Measurements from ENCODE around the gene EFEMP1. TPM values are rescaled to one million over a fixed set of nuclear protein-coding genes. Genes with fewer than 3 reads are reported as not detected.

Gene EFEMP1
- total and polyA plus RNA-seq, 10 of the 15 experiments (the other 5 are each of a cell fraction or from before 2014, with no cell fraction given), result 0.27 to 1.2 (median 0.35) TPM; not detected in 6

DNA sequence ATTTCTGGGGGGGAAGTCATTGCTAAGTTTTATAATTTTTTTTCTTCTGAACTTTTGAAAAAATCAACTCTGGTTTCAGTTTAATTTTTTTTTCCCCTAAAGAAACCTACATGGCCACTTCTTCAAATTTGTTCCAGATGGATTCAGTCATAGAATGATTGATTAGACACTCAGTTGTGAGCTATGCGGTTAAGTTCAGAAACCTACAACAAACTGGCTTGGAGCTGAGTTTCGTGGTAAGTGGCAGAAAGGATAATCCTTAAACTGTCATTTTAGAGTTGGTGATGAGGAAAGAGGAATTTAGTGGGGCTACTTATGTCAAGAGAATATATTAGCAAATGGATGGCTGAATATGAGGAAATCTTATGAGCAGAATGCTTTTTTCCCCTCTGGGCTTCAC is 23.7 kb downstream of the EFEMP1 start (continued):
- TF ChIP-seq, protein P1, sequence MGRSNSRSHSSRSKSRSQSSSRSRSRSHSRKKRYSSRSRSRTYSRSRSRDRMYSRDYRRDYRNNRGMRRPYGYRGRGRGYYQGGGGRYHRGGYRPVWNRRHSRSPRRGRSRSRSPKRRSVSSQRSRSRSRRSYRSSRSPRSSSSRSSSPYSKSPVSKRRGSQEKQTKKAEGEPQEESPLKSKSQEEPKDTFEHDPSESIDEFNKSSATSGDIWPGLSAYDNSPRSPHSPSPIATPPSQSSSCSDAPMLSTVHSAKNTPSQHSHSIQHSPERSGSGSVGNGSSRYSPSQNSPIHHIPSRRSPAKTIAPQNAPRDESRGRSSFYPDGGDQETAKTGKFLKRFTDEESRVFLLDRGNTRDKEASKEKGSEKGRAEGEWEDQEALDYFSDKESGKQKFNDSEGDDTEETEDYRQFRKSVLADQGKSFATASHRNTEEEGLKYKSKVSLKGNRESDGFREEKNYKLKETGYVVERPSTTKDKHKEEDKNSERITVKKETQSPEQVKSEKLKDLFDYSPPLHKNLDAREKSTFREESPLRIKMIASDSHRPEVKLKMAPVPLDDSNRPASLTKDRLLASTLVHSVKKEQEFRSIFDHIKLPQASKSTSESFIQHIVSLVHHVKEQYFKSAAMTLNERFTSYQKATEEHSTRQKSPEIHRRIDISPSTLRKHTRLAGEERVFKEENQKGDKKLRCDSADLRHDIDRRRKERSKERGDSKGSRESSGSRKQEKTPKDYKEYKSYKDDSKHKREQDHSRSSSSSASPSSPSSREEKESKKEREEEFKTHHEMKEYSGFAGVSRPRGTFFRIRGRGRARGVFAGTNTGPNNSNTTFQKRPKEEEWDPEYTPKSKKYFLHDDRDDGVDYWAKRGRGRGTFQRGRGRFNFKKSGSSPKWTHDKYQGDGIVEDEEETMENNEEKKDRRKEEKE (IDR thresholded peaks at IDR 0.05), result no peak

DNA sequence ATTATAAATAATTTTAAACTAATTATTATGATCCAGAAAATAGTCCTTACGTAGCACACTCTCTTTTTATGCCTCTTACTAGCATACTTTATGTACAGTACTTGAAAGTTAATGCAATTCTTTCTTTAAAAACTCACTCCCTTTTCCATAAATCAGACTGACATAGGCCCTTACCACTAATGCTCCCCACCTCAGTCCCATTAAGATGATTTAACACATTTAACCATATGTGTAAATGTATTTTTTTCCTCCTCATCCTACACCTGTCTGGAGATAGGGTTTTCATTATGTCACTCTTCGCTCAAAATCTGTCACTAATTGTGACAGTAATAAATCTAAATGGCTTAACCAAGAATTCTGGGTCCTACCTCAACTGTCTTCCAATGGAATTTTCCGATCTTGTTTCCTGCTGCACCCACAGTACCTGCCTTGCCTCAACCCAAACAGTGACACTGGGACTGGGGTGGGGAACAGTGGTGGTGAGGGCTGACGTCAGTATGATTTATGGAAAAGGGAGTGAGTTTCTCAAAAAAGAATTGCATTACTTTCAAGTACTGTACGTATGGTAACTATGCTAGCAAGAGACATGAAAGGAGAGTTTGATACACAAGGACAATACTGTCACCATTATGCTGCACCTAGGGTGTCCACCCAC is 25.1 kb downstream of the EFEMP1 start:
- Histone ChIP-seq H3K4me2 (ENCODE audit: control insufficient read depth, insufficient read depth) (no peak overlapping the region), H3K9me3 (replicated peaks; ENCODE audit: control insufficient read depth, insufficient read depth, low read length) (no peaks in the 10 kb centered on the region), H3K27ac (ENCODE audit: control insufficient read depth, insufficient read depth) (no peak overlapping the region), H3K79me2 (ENCODE audit: control insufficient read depth, insufficient read depth, low read length) (no peaks in the 10 kb centered on the region), H3K4me1 (ENCODE audit: control insufficient read depth, insufficient read depth, low read length) (no peaks in the 10 kb centered on the region), H3K4me3 (no peak overlapping the region), H2AFZ (ENCODE audit: control insufficient read depth, low read depth, low read length) (no peak overlapping the region), H3K9ac (ENCODE audit: control insufficient read depth, insufficient read depth, low read length) (no peak overlapping the region), H3K36me3 (ENCODE audit: control insufficient read depth in 2 of 2, insufficient read depth in 2 of 2, low read length in 1 of 2) (no peaks in the 10 kb centered on the region), H3K27me3 (replicated peaks in 1 of 2; ENCODE audit: control insufficient read depth in 2 of 2, insufficient read depth in 2 of 2, low read length in 1 of 2) (no peaks in the 10 kb centered on the region), H4K20me1 (ENCODE audit: control insufficient read depth, insufficient read depth) (no peaks in the 10 kb centered on the region)
- CTCF ChIA-PET, result no interaction called here
- DNase-seq (ENCODE audit: low read depth, low spot score) (no peak), FAIRE-seq (no peak), ATAC-seq (no peak)
- no TSS peak for BruUV-seq (replicated peaks)
- 37% methylated on average over 5 of the region's 5 CpGs for WGBS (ENCODE audit: insufficient coverage, insufficient replicate concordance, low lambda C conversion rate, missing lambda C conversion rate)
- intact Hi-C loops (cut with micrococcal nuclease; ENCODE audit: unreplicated experiment) (no loop called here), in situ Hi-C loops (cut with MboI) (no loop called here)
- POLR2A ChIA-PET, result no interaction called here
- SMC1A ChIA-PET (ENCODE audit: uncharacterized antibody, unreplicated experiment), result no interaction called here
- RAD21 ChIA-PET (ENCODE audit: unreplicated experiment), result no interaction called here
- TF ChIP-seq, protein P2, sequence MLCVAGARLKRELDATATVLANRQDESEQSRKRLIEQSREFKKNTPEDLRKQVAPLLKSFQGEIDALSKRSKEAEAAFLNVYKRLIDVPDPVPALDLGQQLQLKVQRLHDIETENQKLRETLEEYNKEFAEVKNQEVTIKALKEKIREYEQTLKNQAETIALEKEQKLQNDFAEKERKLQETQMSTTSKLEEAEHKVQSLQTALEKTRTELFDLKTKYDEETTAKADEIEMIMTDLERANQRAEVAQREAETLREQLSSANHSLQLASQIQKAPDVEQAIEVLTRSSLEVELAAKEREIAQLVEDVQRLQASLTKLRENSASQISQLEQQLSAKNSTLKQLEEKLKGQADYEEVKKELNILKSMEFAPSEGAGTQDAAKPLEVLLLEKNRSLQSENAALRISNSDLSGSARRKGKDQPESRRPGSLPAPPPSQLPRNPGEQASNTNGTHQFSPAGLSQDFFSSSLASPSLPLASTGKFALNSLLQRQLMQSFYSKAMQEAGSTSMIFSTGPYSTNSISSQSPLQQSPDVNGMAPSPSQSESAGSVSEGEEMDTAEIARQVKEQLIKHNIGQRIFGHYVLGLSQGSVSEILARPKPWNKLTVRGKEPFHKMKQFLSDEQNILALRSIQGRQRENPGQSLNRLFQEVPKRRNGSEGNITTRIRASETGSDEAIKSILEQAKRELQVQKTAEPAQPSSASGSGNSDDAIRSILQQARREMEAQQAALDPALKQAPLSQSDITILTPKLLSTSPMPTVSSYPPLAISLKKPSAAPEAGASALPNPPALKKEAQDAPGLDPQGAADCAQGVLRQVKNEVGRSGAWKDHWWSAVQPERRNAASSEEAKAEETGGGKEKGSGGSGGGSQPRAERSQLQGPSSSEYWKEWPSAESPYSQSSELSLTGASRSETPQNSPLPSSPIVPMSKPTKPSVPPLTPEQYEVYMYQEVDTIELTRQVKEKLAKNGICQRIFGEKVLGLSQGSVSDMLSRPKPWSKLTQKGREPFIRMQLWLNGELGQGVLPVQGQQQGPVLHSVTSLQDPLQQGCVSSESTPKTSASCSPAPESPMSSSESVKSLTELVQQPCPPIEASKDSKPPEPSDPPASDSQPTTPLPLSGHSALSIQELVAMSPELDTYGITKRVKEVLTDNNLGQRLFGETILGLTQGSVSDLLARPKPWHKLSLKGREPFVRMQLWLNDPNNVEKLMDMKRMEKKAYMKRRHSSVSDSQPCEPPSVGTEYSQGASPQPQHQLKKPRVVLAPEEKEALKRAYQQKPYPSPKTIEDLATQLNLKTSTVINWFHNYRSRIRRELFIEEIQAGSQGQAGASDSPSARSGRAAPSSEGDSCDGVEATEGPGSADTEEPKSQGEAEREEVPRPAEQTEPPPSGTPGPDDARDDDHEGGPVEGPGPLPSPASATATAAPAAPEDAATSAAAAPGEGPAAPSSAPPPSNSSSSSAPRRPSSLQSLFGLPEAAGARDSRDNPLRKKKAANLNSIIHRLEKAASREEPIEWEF (IDR thresholded peaks at IDR 0.05; ENCODE audit: insufficient replicate concordance, low read depth, low read length), result no peak
- TF ChIP-seq EGR1 (IDR thresholded peaks at IDR 0.05; ENCODE audit: borderline replicate concordance in 1 of 2, low read depth in 2 of 2, low read length in 2 of 2) (no peak), POLR2AphosphoS5 (IDR thresholded peaks at IDR 0.05; ENCODE audit: low read length) (no peak), CHD1 (IDR thresholded peaks at IDR 0.05; ENCODE audit: low read depth, low read length) (no peak), MYC (IDR thresholded peaks at IDR 0.05; ENCODE audit: insufficient read depth, insufficient read length, insufficient replicate concordance, low read length, severe bottlenecking) (no peak), ATF7 (IDR thresholded peaks at IDR 0.05; ENCODE audit: low read depth) (no peak), BMI1 (IDR thresholded peaks at IDR 0.05; ENCODE audit: borderline replicate concordance) (no peak), TARDBP (IDR thresholded peaks at IDR 0.05; ENCODE audit: borderline replicate concordance) (no peak), NBN (IDR thresholded peaks at IDR 0.05) (no peak), PML (IDR thresholded peaks at IDR 0.05; ENCODE audit: low read length) (no peak), NR2F1 (conservative IDR thresholded peaks at IDR 0.05) (no peak)
- TF ChIP-seq, protein P3, sequence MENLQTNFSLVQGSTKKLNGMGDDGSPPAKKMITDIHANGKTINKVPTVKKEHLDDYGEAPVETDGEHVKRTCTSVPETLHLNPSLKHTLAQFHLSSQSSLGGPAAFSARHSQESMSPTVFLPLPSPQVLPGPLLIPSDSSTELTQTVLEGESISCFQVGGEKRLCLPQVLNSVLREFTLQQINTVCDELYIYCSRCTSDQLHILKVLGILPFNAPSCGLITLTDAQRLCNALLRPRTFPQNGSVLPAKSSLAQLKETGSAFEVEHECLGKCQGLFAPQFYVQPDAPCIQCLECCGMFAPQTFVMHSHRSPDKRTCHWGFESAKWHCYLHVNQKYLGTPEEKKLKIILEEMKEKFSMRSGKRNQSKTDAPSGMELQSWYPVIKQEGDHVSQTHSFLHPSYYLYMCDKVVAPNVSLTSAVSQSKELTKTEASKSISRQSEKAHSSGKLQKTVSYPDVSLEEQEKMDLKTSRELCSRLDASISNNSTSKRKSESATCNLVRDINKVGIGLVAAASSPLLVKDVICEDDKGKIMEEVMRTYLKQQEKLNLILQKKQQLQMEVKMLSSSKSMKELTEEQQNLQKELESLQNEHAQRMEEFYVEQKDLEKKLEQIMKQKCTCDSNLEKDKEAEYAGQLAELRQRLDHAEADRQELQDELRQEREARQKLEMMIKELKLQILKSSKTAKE (IDR thresholded peaks at IDR 0.05; ENCODE audit: low read depth, poor library complexity, severe bottlenecking), result no peak
